Fibroblast of pulmonary artery (primary cell): ENCODE results near the gene FARP2.
"Not testable (repeated sequence)": the region's sequence is repeated elsewhere in the genome, so short reads cannot be mapped to it uniquely, and the experiment has no call there.

ENCODE experiments used
- DNase-seq: peaks from one replicate; pipeline ENCODE4 v3.0.0-alpha.2; 2010; ENCODE audit warnings: low read depth
- H3K4me3 ChIP-seq: replicated peaks from 2 replicates; pipeline ENCODE4 v1.5.1; 2011; ENCODE audit warnings: low read depth, mild to moderate bottlenecking, control low read depth, low read length, moderate library complexity
- CTCF ChIP-seq: IDR thresholded peaks from 2 replicates; pipeline ENCODE4 v1.5.1; 2011; ENCODE audit warnings: mild to moderate bottlenecking, control low read depth, low read length, inconsistent platforms; ENCODE audit errors: missing control alignments

Gene FARP2

GRCh38 chr2:241366678-241367077 lies 10.6 kb downstream of the FARP2 start:
- H3K4me3 ChIP-seq: no peak overlapping the region
- no peak for DNase-seq
- TF ChIP-seq CTCF: no peak

DNA sequence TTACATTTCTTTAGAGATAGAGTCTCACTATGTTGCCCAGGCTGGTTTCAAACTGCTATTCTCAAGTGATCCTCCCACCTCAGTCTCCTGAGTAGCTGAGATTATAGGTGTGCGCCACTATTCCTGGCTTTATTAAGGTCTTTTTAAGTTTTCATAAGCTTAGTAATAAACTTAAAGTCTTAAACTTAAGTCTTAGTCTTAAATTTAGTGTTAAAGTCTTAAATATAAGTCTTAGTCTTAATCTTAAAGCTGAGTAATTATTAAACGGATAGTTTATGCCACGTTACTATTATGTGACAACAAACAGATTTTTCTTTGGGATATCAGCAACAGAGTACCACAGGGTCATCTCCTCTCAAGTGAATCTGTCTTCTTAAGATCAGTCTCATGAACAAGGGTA lies 12.6 kb downstream of the FARP2 start:
- no peak overlapping the region for H3K4me3 ChIP-seq
- no peak for DNase-seq
- TF ChIP-seq CTCF: no peak

DNA sequence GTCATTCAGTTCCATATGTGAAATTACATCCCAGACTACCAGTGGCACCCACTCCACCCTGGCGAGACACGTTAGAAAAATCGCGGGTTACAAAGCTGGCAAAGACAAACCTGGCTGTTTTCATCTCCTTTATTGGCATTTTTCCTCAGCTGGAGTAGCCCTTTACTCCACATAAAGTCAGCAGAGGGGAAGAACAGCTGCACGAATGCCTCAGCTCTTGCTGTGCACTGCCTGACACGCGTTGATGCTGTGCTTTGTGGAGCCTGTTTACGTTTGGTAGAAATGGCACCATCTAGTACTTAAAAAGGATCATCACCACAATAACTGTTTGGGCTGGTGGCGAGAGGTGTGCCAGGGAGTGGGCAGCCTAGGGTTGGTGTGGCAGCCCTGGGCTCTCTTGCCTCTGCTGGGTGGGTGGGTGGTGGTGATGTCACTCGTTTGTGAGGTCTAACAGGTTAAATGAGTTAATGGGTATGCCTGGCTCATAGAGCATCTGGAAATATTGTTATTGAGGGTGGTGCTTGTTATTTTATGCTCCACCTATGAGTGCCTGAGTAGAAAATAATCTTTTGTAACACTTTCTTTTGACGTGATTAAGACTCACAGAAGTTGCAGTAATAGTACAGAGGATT lies 16.4 kb downstream of the FARP2 start:
- no peak for TF ChIP-seq CTCF
- H3K4me3 ChIP-seq: no peak overlapping the region
- no peak for DNase-seq

DNA sequence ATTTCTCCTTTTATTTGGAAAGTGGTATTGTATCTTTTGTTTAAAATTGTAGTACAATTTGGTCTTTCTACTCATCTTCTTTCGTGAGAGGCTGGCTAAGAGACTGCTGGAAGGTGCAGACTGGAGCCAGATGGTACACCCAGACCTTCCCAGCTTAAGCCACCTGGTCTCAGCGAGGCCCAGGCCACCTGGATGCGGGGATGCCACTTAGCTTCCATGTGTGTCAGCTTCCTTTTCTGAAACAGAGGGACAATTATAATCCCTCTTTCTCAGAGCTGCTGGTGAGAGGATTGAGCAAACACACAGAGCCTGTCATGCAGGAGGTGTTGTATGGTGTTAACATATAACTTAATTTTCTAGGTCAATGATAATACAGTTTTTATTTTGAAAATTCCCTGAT lies 17.4 kb downstream of the FARP2 start:
- DNase-seq: no peak
- no peak for TF ChIP-seq CTCF
- no peak overlapping the region for H3K4me3 ChIP-seq

GRCh38 chr2:241373906-241374305 lies 17.8 kb downstream of the FARP2 start:
- DNase-seq, H3K4me3 ChIP-seq: not testable (repeated sequence)

DNA sequence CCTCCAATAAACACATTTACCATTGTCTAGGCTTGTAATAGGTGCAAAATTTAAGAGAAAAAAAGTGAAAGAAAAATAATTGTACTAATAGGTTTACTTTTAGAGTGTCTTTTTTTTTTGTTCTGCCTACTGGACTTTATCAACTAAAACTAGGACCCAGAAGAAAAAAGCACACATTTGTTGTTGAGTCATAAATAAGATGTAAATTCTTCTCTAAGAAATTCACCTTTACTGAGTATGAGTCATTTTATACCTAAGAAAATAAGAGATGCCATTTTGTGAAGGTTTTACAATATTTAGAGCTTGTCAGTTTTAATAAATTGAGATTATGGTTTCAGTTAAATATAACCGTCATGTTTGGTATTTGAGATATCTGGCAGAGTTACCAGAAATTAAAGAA lies 19.2 kb downstream of the FARP2 start:
- no peak for TF ChIP-seq CTCF
- H3K4me3 ChIP-seq: no peak overlapping the region
- no peak for DNase-seq

GRCh38 chr2:241376808-241377207 lies 20.7 kb downstream of the FARP2 start:
- no peak for TF ChIP-seq CTCF
- DNase-seq: no peak
- H3K4me3 ChIP-seq: no peak overlapping the region
